Effector memory CD8-positive, alpha-beta T cell (primary cell): ENCODE data around the gene BIRC7.
"Not testable (repeated sequence)": the region's sequence is repeated elsewhere in the genome, so short reads cannot be mapped to it uniquely, and the experiment has no call there.

Experiments used
- ATAC-seq: fragments of 150-1000 bp; cut with Tn5 transposase; replicated peaks from 2 replicates; pipeline ENCODE4 v1.10.0; 2021; ENCODE audit warnings: mild to moderate bottlenecking, moderate library complexity
- DNase-seq, 3 experiments: peaks; one replicate each; pipeline ENCODE4 v3.0.0; 2021
- H3K27ac Mint-ChIP-seq, 2 donors: one replicate each; pipeline ENCODE4 v1.8.0; 2022; ENCODE audit warnings: mild to moderate bottlenecking in 2 of 2, mixed read lengths in 2 of 2, moderate library complexity in 2 of 2
- H3K27me3 Mint-ChIP-seq, 2 donors: one replicate each; pipeline ENCODE4 v1.8.0; 2022; ENCODE audit warnings: mixed read lengths in 2 of 2
- H3K36me3 Mint-ChIP-seq: one replicate; pipeline ENCODE4 v1.8.0; 2022; ENCODE audit warnings: mild to moderate bottlenecking, moderate library complexity, mixed read lengths; ENCODE audit not compliant: insufficient read depth
- H3K4me1 Mint-ChIP-seq, 2 donors: one replicate each; pipeline ENCODE4 v1.8.0; 2022; ENCODE audit warnings: low read depth in 2 of 2, mixed read lengths in 2 of 2
- H3K4me3 Mint-ChIP-seq, 2 donors: one replicate each; pipeline ENCODE4 v1.8.0; 2022; ENCODE audit warnings: mild to moderate bottlenecking in 2 of 2, mixed read lengths in 2 of 2, moderate library complexity in 2 of 2
- H3K9me3 Mint-ChIP-seq, 2 donors: one replicate each; pipeline ENCODE4 v1.8.0; 2022; ENCODE audit warnings: mixed read lengths in 2 of 2

Gene BIRC7

DNA sequence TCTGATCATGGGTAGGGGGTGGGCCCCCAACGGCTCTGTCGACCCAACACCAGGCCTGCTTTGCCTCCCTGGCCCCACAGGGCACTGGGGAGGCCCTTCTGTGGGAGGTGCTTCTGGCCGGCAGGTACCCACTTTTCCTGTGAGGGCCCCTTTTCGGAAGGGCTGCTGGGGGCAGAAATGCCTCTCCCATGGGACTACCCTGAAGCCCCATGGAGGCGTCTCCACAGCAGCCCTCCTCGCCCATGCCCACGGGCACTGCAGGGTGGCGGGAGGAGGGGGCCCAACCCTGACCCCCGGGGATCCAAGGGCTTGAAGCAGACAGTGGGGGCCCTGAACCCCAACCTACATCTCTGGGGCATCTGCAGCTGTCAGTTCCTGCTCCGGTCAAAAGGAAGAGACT, 2.3 kb downstream of the BIRC7 start:
- Mint-ChIP-seq H3K4me3 (no peak overlapping the region), H3K4me1 (peaks cover 2 to 4% of the 10 kb centered on the region in 2 donors)

GRCh38 chr20:63238514-63239125, 2.9 kb downstream of the BIRC7 start:
- no peak overlapping the region for H3K27ac Mint-ChIP-seq
- ATAC-seq, result peak; percentile 22
- peaks cover 0 to 19% of the 10 kb centered on the region in 2 donors for H3K27me3 Mint-ChIP-seq
- DNase-seq, result no peak
- no peak overlapping the region for H3K4me3 Mint-ChIP-seq
- H3K9me3 Mint-ChIP-seq, result no peaks in the 10 kb centered on the region
- H3K36me3 Mint-ChIP-seq, result no peaks in the 10 kb centered on the region
- H3K4me1 Mint-ChIP-seq, result peaks cover 2 to 4% of the 10 kb centered on the region in 2 donors

More for the DNA sequence above, 2.3 kb downstream of the BIRC7 start:
- peaks cover 0 to 22% of the 10 kb centered on the region in 2 donors for H3K27me3 Mint-ChIP-seq
- no peak for ATAC-seq
- no peak overlapping the region for H3K27ac Mint-ChIP-seq
- DNase-seq, result no peak
- H3K9me3 Mint-ChIP-seq, result no peaks in the 10 kb centered on the region
- H3K36me3 Mint-ChIP-seq, result no peaks in the 10 kb centered on the region

DNA sequence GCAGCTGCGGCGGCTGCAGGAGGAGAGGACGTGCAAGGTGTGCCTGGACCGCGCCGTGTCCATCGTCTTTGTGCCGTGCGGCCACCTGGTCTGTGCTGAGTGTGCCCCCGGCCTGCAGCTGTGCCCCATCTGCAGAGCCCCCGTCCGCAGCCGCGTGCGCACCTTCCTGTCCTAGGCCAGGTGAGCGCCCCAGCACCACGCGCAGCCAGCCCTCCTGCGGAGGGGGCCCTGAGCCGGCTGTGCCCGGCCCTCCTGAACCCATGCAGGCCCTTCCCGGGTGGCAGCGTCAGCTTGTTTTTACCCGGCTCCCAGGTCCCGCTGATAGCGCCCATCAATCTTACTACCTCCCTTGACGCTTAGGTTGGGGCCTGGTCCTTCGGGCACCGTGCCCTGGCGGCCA, 3.7 kb downstream of the BIRC7 start:
- H3K9me3 Mint-ChIP-seq, result no peaks in the 10 kb centered on the region
- ATAC-seq, result no peak
- H3K36me3 Mint-ChIP-seq, result no peaks in the 10 kb centered on the region
- H3K27ac Mint-ChIP-seq, result no peak overlapping the region
- peaks cover 0 to 24% of the 10 kb centered on the region in 2 donors for H3K27me3 Mint-ChIP-seq
- H3K4me3 Mint-ChIP-seq, result no peak overlapping the region
- no peak for DNase-seq
- H3K4me1 Mint-ChIP-seq, result peaks cover 2 to 4% of the 10 kb centered on the region in 2 donors

GRCh38 chr20:63240004-63240403, 4.3 kb downstream of the BIRC7 start:
- Mint-ChIP-seq H3K9me3 (no peaks in the 10 kb centered on the region), H3K4me3 (no peak overlapping the region), H3K27me3 (peaks cover 0 to 26% of the 10 kb centered on the region in 2 donors), H3K4me1 (peaks cover 2 to 4% of the 10 kb centered on the region in 2 donors), H3K36me3 (no peaks in the 10 kb centered on the region), H3K27ac (no peak overlapping the region)
- ATAC-seq (no peak), DNase-seq (no peak)

DNA sequence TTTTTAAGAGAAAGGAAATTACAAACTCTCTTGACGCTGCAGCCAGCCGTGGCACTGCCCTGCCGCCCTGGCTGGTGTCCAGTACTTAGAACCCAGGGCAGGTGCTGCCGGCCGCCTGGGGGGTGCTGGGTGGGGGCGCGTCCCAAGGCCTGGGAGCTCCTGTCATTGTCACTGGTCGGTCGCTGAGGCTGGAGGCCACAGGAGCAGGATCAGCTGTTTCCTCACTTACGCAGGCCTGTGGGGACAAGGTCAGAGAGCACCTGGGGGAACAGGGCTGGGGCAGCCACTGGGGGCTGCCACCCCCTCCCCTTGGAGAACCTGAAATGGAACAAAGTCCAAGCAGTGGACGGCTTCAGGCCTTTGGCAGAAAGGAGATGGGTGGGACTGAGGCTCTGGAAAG, 5.6 kb downstream of the BIRC7 start:
- Mint-ChIP-seq H3K36me3 (no peaks in the 10 kb centered on the region), H3K9me3 (no peaks in the 10 kb centered on the region), H3K4me1 (no peaks in the 10 kb centered on the region), H3K27ac (no peak overlapping the region), H3K4me3 (no peak overlapping the region), H3K27me3 (peaks cover 11 to 39% of the 10 kb centered on the region in 2 donors)
- DNase-seq (no peak), ATAC-seq (no peak)

- Mint-ChIP-seq H3K36me3 (no peaks in the 10 kb centered on the region), H3K4me1 (no peaks in the 10 kb centered on the region), H3K9me3 (no peaks in the 10 kb centered on the region), H3K4me3 (no peak overlapping the region), H3K27ac (no peak overlapping the region), H3K27me3 (peaks cover 11 to 50% of the 10 kb centered on the region in 2 donors)
- ATAC-seq, result no peak
- no peak for DNase-seq
Observed at GRCh38 chr20:63242736-63243135, 7.0 kb downstream of the BIRC7 start.

DNA sequence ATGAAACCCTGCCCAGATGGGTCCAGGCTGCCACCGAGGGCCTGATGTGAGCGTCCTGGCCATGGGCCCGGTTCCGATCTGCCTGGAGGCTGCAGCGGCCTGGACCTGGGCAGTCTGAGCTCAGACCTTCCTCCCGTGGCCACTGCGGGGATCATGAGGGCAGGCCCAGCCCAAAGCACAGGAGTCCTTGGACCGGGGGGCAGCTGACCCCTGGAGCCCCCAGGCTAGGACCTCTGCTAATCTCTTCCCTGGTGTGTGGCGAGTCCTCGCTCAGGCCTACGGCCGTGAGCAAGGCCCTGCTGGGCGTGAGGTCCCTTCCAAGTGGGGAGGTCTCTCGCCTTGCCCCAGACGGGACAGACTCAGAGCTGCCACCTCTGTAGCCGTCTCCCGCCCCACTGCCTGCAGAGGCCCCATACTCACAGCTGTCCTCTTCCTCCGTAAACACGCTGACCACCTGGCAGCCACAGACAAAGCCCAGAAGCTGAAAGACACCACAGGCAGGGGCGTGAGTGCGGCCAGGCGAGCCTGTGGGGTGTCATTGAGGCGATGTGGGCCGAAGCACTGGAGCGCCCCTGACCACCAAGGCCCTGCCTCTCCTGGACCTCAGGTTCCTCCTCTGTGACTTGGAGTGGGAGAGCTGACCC, 8.0 kb downstream of the BIRC7 start:
- Mint-ChIP-seq H3K27me3 (peaks cover 20 to 60% of the 10 kb centered on the region in 2 donors), H3K27ac (no peak overlapping the region), H3K4me1 (no peaks in the 10 kb centered on the region), H3K4me3 (no peak overlapping the region), H3K9me3 (no peaks in the 10 kb centered on the region), H3K36me3 (no peaks in the 10 kb centered on the region)
- DNase-seq (no peak), ATAC-seq (no peak)

DNA sequence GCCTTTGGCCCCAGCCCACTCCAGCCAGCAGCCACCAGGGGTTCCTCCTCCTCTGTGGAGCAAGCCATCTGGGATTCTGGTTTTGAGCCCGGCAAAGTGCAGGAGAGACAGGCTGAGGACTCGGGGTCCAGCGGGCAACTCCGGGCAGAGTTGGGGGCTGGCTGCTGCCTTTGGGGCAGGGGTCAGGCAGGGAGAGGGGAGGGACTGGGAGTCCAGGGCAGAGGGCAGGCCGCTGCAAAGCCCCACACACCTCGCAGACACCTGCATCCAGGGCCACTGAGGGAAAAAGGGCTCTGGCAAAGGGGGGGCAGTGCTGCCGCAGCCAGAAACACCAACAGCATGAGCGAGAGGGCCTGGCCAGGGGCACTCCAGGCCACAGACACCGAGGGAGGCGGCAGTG, 8.8 kb downstream of the BIRC7 start:
- H3K36me3 Mint-ChIP-seq, result no peaks in the 10 kb centered on the region
- no peak overlapping the region for H3K27ac Mint-ChIP-seq
- no peak for DNase-seq
- no peaks in the 10 kb centered on the region for H3K9me3 Mint-ChIP-seq
- H3K4me3 Mint-ChIP-seq, result no peak overlapping the region
- ATAC-seq, result no peak
- H3K4me1 Mint-ChIP-seq, result no peaks in the 10 kb centered on the region
- H3K27me3 Mint-ChIP-seq, result peaks cover 27 to 67% of the 10 kb centered on the region in 2 donors

DNA sequence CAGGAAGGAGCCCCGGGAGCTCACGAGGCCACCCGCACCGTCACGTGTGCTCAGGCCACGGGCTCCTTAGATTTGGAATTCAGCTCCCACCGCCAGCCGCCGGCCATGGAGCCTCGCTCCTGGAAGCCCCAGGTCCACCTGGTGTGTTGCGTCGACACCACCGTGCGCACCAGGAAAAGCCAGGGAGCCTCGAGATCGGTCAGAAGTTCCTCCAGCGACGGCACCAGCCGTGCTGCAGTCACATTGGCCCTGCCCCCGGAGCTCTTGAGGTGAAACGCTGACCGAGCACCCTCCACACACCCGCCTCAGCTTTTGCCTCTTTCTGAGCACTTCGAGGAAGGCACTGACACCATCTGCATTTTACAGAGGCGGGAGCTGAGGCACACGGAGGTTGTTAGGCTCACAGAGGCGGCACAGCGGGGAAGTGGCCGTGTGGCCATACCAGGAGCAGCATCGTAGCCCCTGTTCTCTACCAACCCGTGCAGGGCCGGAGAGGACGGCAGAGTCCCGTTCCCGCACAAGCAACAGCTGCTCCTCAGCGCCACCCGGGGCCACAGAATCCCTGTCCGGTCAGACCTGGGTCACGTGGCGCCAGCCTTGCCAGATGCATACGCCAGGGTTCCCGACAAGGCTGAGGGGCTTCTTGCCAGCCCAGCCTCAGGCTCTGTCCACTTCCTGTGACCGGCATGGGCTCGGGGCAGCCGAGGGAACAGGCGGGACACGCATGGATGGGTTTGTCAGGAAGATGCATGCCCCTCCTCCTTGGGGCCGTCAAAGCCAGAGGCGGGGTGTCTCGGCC, 11.0 kb downstream of the BIRC7 start:
- Mint-ChIP-seq H3K27ac (no peak overlapping the region), H3K27me3 (peaks cover 38 to 85% of the 10 kb centered on the region in 2 donors), H3K9me3 (no peaks in the 10 kb centered on the region), H3K4me3 (no peak overlapping the region), H3K4me1 (no peaks in the 10 kb centered on the region), H3K36me3 (no peaks in the 10 kb centered on the region)
- DNase-seq, result no peak
- no peak for ATAC-seq

DNA sequence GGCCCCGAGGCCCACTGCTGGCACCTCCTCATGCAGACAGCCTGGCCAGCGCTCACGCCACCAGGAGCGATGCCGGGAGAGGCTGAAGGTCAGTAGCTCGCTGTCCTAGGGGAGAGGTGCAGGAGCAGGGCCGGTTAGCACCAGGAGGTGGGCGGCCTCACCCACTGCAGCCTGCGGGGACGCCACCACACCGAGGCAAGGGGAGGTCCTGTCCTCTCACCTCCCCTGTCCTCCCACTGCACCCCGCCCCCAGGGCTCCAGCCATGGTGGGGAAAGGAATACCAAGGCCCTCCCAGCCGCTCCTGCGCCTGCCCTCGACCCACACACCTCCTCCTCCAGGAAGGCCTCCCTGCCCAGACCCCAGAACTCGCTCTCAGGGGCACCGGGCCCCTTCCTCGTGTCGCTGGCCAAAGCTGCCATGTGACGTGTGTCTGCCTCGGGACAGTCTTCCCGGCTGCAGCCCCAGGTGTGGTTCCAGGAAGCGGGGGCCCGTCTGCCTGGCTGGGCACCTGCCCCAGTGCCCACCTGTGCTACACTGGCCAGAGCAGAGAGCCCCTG, 12.0 kb downstream of the BIRC7 start:
- Mint-ChIP-seq H3K27ac (no peak overlapping the region), H3K9me3 (no peaks in the 10 kb centered on the region), H3K27me3 (peaks cover 49 to 86% of the 10 kb centered on the region in 2 donors), H3K36me3 (no peaks in the 10 kb centered on the region), H3K4me1 (peaks cover 0 to 3% of the 10 kb centered on the region in 2 donors), H3K4me3 (no peak overlapping the region)
- ATAC-seq, result no peak
- no peak for DNase-seq

GRCh38 chr20:63248835-63249591, 13.3 kb downstream of the BIRC7 start:
- no peak overlapping the region for H3K4me3 Mint-ChIP-seq
- no peak for ATAC-seq
- H3K27me3 Mint-ChIP-seq, result peaks cover 53 to 87% of the 10 kb centered on the region in 2 donors
- H3K9me3 Mint-ChIP-seq, result no peaks in the 10 kb centered on the region
- peaks cover 4 to 7% of the 10 kb centered on the region in 2 donors for H3K4me1 Mint-ChIP-seq
- no peak overlapping the region for H3K27ac Mint-ChIP-seq
- H3K36me3 Mint-ChIP-seq, result no peaks in the 10 kb centered on the region
- DNase-seq, result no peak

DNA sequence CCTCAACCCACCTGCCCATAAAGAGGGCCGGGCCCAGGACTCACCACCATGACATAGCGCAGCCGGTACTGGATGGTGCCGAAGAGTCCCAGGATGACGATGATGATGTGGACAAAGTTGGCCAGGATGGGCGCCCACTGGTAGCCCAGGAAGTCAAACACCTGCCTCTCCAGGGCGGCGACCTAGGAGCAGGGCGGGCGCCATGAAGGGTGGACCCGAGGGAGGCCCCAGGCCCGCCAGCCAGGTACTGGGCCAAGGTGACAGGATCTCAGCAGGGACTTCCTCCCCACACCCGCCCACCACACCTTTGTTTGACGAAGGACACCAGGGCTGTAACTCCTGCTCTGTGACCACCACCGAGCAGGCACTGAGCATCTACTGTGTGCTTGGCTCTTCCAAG, 14.2 kb downstream of the BIRC7 start:
- Mint-ChIP-seq H3K27me3 (peaks cover 55 to 88% of the 10 kb centered on the region in 2 donors), H3K9me3 (no peaks in the 10 kb centered on the region), H3K4me3 (no peak overlapping the region), H3K4me1 (peaks cover 4 to 9% of the 10 kb centered on the region in 2 donors), H3K36me3 (no peaks in the 10 kb centered on the region), H3K27ac (no peak overlapping the region)
- ATAC-seq, result no peak
- DNase-seq, result no peak

DNA sequence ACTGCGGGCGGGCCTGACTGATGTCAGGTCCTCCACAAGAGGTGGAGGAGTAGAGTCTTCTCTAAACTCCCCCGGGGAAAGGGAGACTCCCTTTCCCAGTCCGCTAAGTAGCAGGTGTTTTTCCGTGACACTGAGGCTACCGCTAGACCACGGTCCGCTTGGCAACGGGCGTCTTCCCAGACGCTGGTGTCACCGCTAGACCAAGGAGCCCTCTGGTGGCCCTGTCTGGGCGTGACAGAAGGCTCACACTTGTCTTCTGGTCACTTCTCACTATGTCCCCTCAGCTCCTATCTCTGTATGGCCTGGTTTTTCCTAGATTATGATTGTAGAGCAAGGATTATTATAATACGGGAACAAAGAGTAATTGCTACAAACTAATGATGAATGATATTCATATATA, 15.6 kb downstream of the BIRC7 start:
- DNase-seq, H3K27ac Mint-ChIP-seq, H3K36me3 Mint-ChIP-seq, ATAC-seq, H3K9me3 Mint-ChIP-seq, H3K4me3 Mint-ChIP-seq: not testable (repeated sequence)
- peaks cover 4 to 12% of the 10 kb centered on the region in 2 donors for H3K4me1 Mint-ChIP-seq
- H3K27me3 Mint-ChIP-seq, result peaks cover 57 to 88% of the 10 kb centered on the region in 2 donors
